ENCODE data around the gene MAP4K4. TPM values are rescaled to one million over a fixed set of nuclear protein-coding genes. Genes with fewer than 3 reads are reported as not detected.

MAP4K4 gene
- total RNA-seq, 3 donors from 2014 or later: 30.7 to 36.9 (median 34.7) TPM

DNA sequence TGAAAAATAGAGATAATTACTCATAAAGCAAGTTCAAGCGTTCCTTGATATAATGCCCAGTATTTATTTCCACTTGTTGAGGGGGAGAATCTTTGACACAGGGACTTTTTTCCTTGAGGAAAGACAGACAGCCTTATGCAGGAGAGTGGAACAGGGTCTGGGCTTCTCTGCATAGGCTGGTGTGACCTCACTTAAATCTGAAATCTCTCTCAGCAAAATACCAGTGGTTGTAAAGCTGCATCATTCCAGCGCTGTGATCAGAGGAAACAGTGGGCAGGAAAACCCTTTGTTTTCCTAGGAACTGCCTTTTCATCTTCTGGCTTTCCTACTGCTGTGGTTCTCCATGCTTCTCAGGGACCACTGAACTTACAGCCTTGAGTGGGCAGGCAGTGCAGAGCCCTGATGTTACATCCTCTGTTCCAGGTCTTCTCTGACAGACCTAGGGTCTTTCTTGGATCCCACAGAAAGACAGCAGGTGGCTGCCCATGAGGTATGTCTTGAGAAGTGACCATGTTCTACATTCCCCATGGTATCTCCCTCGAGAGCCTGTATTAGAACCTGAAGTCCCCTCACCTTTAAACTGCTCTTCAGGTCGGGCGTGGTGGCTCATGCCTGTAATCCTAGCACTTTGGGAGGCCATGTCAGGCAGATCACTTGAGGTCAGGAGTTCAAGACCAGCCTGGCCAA is 17.6 kb upstream of the MAP4K4 start:
- Mint-ChIP-seq H3K9me3 (no peaks in the 10 kb centered on the region), H3K27me3 (ENCODE audit: low read depth) (no peaks in the 10 kb centered on the region), H3K4me3 (no peak overlapping the region), H3K36me3 (ENCODE audit: insufficient read depth) (no peaks in the 10 kb centered on the region), H3K4me1 (ENCODE audit: low read depth) (peaks cover 7% of the 10 kb centered on the region)
- no peak for DNase-seq
- ATAC-seq: no peak

DNA sequence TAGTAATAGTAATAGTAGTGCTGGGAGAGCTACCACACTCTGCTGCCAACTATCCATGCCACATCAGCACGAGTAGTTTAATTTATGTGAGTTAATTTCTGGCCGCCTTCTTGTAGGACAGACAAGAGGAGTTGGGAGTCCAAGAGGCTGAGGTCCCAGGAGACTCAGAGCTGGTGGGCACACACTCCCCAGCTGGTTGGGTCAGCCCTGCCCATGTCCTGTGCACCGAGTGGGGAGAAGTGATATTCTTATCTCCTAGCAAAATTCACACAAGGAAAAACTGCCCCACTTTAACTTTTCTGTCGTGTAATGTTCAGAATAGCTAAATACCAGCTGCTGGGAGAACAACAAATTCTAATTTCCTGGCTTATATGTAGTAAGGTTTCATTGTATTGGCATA is 15.2 kb upstream of the MAP4K4 start:
- no peaks in the 10 kb centered on the region for H3K4me1 Mint-ChIP-seq (ENCODE audit: low read depth)
- no peak for DNase-seq
- no peaks in the 10 kb centered on the region for H3K27me3 Mint-ChIP-seq (ENCODE audit: low read depth)

DNA sequence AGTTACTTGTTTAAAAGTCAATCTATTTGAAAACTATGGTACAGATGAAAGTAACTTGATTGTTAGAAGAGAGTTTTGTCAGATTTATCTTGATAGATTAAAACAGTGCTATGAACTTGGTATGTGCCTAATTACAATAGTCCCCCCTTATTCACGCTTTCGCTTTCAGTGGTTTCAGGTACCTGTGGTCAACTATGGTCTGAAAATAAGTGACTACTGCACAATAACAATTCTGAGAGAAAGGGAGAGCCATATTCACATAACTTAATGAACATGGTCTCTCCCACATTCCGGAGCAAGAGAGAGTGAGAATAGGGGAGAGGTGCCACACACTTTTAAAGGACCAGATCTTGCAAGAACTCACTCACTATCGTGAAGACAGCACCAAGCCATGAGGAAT is 13.2 kb upstream of the MAP4K4 start:
- Mint-ChIP-seq H3K36me3 (ENCODE audit: insufficient read depth) (peaks cover 2% of the 10 kb centered on the region), H3K4me3 (no peak overlapping the region), H3K9me3 (no peaks in the 10 kb centered on the region), H3K27me3 (ENCODE audit: low read depth) (no peaks in the 10 kb centered on the region), H3K4me1 (ENCODE audit: low read depth) (peaks cover 3% of the 10 kb centered on the region)
- DNase-seq (no peak), ATAC-seq (no peak)

More for the DNA sequence above, 15.2 kb upstream of the MAP4K4 start:
- no peak overlapping the region for H3K4me3 Mint-ChIP-seq
- no peak for ATAC-seq
- H3K36me3 Mint-ChIP-seq (ENCODE audit: insufficient read depth): no peaks in the 10 kb centered on the region
- H3K9me3 Mint-ChIP-seq: no peaks in the 10 kb centered on the region

DNA sequence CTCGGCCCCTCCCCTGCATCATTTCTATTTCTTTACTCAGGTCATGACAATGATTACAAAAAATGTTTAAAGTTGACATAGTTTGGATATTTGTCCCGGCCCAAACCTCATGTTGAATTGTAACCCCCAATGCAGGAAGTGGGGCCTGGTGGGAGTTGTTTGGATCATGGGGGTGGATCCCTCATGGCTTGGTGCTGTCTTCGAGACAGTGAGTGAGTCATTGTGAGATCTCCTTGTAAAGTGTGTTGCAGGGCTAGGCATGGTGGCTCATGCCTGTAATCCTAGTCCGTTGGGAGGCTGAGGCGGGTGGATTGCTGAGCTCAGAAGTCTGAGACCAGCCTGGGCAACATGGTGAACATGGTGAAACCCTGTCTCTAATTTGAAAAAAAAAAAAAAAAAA is 9.2 kb upstream of the MAP4K4 start:
- no peak overlapping the region for H3K4me3 Mint-ChIP-seq
- no peaks in the 10 kb centered on the region for H3K27me3 Mint-ChIP-seq (ENCODE audit: low read depth)
- ATAC-seq (no peak), DNase-seq (no peak)
- no peaks in the 10 kb centered on the region for H3K9me3 Mint-ChIP-seq
- peaks cover 2% of the 10 kb centered on the region for H3K36me3 Mint-ChIP-seq (ENCODE audit: insufficient read depth)
- peaks cover 22% of the 10 kb centered on the region for H3K4me1 Mint-ChIP-seq (ENCODE audit: low read depth)

DNA sequence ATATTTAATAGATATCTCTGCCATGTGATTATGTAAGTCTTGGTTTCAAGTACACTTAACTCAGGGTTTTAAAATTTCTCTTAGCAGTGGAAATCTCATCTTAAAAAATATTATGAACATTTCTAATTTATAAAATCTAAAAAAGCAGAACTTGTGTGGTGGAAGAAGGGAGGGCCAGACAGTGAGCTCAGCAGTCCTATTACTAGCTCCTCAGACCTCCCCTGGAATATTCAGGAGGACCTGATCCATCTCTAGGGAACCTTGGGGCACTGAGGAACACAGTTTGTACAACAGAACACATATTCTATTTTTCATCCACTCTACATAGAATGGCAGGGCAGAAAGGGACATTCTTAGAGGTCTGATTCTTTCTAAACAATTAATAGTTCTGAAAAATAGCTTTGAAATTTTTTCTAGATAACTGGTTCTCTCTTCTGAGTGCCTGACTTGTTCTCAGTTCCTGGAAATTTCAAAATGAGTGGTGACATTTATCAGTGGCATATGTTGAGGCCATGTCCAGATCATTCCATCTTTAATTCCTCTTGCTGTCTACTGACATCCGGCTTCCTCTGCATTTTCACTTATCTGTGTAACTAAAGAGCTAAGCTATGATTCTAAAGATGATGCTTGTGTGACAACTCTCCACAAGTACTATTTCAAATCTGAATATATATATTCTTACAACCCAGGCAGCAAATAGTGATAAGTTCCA is 8.2 kb upstream of the MAP4K4 start:
- no peak for DNase-seq
- H3K4me1 Mint-ChIP-seq (ENCODE audit: low read depth): peaks cover 22% of the 10 kb centered on the region
- ATAC-seq: no peak
- H3K9me3 Mint-ChIP-seq: no peaks in the 10 kb centered on the region
- peaks cover 2% of the 10 kb centered on the region for H3K36me3 Mint-ChIP-seq (ENCODE audit: insufficient read depth)
- H3K27me3 Mint-ChIP-seq (ENCODE audit: low read depth): no peaks in the 10 kb centered on the region
- no peak overlapping the region for H3K4me3 Mint-ChIP-seq

DNA sequence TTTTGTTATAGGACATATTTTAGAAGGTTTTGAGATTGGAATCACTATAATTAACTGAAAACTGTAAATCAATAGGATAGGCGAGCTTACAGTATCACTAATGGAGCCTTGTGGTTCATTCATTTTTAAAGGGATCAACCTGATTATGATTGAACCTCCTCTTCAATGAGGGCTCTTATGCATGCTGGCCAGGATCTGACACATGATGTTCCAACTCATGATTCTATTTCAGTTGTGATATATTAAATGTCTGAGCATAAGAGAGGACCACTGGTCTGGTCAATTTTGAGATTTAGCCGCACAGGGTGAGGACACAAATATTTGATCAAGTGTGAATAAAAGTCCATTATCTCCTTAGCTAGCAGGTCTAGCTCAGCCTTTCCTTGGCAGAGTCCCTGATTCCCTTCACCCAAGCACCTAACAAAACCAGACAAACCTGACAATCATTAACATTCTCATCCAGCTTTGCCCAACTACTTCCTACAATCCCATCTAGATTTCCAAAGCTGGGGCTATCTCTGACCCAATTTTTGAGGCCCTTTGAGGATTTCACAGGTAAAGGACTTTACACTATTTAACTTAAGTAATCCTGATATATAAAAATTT is 6.9 kb upstream of the MAP4K4 start:
- H3K4me3 Mint-ChIP-seq: no peak overlapping the region
- DNase-seq (no peak), ATAC-seq (no peak)

DNA sequence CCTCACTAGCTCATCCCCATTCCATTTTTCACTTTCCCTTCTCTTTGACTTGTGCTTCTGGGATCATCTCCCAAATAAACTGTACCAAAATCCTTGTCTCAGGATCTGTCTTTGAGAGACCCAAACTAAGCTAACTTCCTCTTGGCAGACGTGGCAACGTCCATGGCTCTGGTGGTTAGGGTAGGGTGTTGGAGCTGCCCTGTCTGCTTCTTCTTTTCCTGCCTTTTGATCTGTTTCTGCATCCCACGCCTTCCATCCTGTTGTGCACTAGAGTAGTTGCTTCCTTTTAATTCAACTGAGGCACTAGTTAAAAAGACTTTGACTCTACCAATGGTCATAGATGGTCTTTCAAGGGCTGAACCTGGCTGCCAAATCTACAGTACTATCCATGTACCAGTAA is 5.5 kb upstream of the MAP4K4 start:
- peaks cover 2% of the 10 kb centered on the region for H3K36me3 Mint-ChIP-seq (ENCODE audit: insufficient read depth)
- H3K4me1 Mint-ChIP-seq (ENCODE audit: low read depth): peaks cover 26% of the 10 kb centered on the region
- no peak for ATAC-seq
- no peak overlapping the region for H3K4me3 Mint-ChIP-seq
- H3K9me3 Mint-ChIP-seq: peaks cover 3% of the 10 kb centered on the region
- H3K27me3 Mint-ChIP-seq (ENCODE audit: low read depth): no peaks in the 10 kb centered on the region
- no peak for DNase-seq

More for the DNA sequence above, 6.9 kb upstream of the MAP4K4 start:
- H3K4me1 Mint-ChIP-seq (ENCODE audit: low read depth): peaks cover 22% of the 10 kb centered on the region
- no peaks in the 10 kb centered on the region for H3K27me3 Mint-ChIP-seq (ENCODE audit: low read depth)
- peaks cover 3% of the 10 kb centered on the region for H3K9me3 Mint-ChIP-seq
- H3K36me3 Mint-ChIP-seq (ENCODE audit: insufficient read depth): peaks cover 2% of the 10 kb centered on the region

DNA sequence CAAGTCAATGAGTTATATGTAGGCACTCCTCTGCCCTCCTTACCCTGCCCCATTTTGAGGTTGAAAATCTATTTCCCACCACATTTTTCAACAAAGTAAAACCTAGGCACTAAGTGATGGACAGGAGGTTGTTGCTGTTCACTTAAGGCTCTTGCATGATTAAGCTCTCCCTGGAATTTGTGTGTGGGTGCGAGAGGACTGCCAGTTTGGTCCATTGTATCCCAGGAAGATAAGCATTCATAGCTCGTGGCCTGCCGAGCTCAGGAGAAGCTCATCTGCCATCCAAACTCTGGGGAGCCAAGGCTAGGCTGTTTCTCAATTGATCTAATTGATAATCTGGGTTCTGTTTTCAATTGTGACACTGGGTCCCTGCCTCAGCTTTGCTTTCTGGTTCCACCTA is 4.7 kb upstream of the MAP4K4 start:
- DNase-seq: no peak
- H3K4me3 Mint-ChIP-seq: no peak overlapping the region
- ATAC-seq: no peak
- peaks cover 2% of the 10 kb centered on the region for H3K36me3 Mint-ChIP-seq (ENCODE audit: insufficient read depth)
- H3K4me1 Mint-ChIP-seq (ENCODE audit: low read depth): peaks cover 26% of the 10 kb centered on the region
- H3K27me3 Mint-ChIP-seq (ENCODE audit: low read depth): no peaks in the 10 kb centered on the region
- H3K9me3 Mint-ChIP-seq: peaks cover 3% of the 10 kb centered on the region

DNA sequence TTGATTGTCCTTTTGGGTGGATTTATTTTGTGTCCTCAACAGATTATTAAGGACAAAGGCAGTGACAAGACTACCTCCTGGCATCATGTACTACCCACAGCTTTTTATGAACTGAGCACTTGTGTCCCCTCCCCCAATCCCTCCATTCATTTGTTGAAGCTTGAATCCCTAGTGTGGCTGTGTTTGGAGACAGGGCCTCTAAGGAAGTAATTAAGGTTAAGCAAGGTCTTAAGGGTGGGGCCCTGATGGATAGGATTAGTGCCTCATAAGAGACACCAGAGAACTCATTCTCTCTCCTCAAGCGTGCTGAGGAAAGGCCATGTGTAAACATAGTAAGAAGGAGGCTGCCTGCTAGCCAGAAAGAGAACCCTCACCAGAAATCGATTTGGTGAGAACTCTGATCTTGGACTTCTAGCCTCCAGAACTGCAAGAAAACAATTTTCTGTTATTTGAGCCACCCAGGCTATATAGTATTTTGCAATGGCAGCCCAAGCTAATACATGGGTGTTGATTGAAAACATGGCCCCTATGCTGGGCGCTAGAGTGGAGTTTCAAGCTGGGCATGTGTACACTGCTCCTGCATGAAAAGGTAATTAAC is 3.4 kb upstream of the MAP4K4 start:
- Mint-ChIP-seq H3K27me3 (ENCODE audit: low read depth) (no peaks in the 10 kb centered on the region), H3K4me3 (no peak overlapping the region), H3K9me3 (peaks cover 3% of the 10 kb centered on the region), H3K36me3 (ENCODE audit: insufficient read depth) (no peaks in the 10 kb centered on the region), H3K4me1 (ENCODE audit: low read depth) (peaks cover 24% of the 10 kb centered on the region)
- ATAC-seq: no peak
- DNase-seq: no peak

DNA sequence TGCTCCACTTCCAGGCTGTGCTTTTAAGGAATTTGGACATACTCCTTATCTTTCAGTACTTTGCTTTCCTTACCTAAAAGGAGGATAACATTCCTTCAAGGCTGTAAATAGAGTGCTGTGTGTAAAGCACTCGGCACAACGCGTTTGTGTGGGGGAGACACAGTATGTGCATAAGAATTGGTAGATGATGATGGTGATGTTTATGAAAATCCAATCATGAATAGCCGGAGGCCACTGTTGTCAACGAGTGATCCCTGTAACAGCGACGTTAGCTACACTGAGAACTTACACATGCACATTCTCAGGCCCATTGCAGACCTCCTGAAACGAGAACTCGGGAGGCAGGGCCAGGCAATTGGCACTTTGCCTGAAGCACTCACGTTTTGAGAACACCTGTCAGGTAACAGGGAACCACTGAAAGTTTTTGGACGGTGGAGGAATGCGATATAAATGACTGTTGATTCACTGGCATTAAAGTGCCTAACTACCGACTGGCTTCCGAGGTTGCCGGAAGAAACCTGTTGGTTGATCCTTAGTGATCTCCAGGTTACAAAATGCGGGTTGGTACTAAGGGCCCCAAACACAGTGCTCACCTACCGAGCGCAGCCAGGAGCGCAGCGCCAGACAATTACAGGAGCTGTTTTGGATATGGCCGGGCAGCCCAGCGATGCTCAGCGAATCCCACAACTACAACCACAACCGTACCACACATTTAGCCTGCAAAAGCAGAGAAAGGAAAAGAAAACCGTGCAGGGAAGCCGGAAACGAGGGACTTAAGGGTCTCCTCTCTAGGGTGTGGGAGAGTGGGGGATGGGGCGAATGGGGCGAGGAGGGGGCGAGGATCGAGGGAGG is 1.0 kb upstream of the MAP4K4 start:
- Mint-ChIP-seq H3K4me3 (peak overlapping the region; percentile 87), H3K27me3 (ENCODE audit: low read depth) (no peaks in the 10 kb centered on the region), H3K36me3 (ENCODE audit: insufficient read depth) (peaks cover 4% of the 10 kb centered on the region), H3K4me1 (ENCODE audit: low read depth) (peaks cover 25% of the 10 kb centered on the region), H3K9me3 (peaks cover 3% of the 10 kb centered on the region)
- ATAC-seq (no peak), DNase-seq (no peak)

DNA sequence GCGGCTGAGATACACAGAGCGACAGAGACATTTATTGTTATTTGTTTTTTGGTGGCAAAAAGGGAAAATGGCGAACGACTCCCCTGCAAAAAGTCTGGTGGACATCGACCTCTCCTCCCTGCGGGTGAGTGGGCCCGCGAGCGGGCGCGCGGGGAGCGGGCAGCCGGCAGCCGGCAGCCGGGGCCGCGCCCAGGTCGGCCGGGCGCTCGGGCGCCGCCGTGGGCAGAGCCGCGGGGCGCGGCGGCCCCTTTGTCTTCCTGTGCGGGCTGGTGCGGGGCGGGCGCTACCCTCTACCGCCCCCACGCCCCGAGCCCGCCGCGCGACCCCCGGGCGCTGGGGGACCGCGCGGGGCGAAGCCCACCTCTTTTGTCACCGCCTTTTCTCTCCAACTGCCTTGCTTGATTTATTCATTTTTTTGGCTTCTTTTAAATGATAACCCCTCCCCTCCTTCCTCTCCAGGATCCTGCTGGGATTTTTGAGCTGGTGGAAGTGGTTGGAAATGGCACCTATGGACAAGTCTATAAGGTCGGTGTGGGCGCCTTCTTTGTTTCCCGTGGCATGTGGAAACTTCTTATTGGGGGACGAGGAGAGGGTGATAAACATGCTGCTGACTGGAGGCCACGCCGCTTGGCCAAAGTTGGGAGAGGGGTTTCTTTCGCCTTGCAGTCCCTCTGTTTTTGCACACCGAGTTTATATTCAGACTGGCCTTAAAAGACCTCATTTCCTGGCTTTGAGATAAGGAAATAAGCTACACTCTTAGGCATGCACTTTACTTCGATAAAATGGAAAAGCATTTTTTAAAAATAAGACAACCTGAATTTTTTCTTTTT is 722 bp downstream of the MAP4K4 start:
- peaks cover 13% of the 10 kb centered on the region for H3K36me3 Mint-ChIP-seq (ENCODE audit: insufficient read depth)
- peak overlapping the region; percentile 68 for H3K4me3 Mint-ChIP-seq
- peaks cover 24% of the 10 kb centered on the region for H3K4me1 Mint-ChIP-seq (ENCODE audit: low read depth)
- no peaks in the 10 kb centered on the region for H3K27me3 Mint-ChIP-seq (ENCODE audit: low read depth)
- H3K9me3 Mint-ChIP-seq: peaks cover 3% of the 10 kb centered on the region
- peak; percentile 25 to 37 for ATAC-seq
- DNase-seq: peak; percentile 7

DNA sequence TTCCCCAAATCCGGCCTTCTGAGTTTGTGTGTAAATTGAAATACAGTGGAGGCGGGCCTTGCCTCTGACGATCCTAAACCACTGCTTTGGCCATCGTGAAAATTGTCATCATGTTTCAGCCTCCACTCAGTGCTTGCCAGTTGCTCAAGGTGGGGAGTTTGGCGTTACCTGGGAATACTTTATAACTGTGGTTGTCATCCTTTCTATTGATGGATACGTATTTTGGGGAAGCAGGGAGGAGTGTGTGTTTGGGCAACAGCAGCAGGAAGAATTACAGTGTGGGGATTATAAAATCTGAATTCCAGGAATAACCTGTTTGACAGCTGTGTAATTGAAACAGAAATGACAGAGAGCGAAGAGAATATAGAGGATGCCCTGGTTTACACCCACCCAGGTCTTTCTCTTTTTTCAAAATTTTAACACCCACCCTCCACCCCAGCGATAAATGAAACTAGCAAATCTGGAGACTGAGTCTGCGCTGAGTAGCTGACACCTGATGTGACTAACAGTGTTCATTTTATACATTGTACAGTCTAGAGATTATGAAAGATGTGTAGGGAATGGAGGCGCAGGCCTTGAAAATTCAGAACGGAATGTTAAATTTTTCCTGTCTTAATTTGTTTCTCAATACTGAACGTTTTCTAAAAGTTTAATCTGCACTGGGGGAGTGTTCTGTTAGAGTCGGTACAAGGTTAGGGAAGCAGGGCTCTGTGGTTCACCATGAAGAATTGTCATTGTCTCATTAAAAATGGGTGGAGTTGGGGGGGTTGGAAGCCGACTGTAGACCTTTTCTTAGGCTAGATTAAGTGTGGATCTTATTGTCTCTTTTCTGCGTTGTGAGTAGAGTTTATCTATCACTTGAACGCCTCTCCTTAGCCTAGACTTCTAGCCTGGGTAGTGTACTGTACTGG is 1.6 kb downstream of the MAP4K4 start:
- peak; percentile 18 for DNase-seq
- peak; percentile 53 for ATAC-seq
- H3K36me3 Mint-ChIP-seq (ENCODE audit: insufficient read depth): peaks cover 13% of the 10 kb centered on the region
- peaks cover 3% of the 10 kb centered on the region for H3K9me3 Mint-ChIP-seq
- H3K27me3 Mint-ChIP-seq (ENCODE audit: low read depth): no peaks in the 10 kb centered on the region
- no peak overlapping the region for H3K4me3 Mint-ChIP-seq
- peaks cover 32% of the 10 kb centered on the region for H3K4me1 Mint-ChIP-seq (ENCODE audit: low read depth)
